HPDE6-E6E7 (cell line): ENCODE data around the gene IRF5.
"Not testable (repeated sequence)": the region's sequence is repeated elsewhere in the genome, so short reads cannot be mapped to it uniquely, and the experiment has no call there.

Experiments used
- DNase-seq: peaks from one replicate; pipeline ENCODE4 v3.0.0; 2011; ENCODE audit warnings: missing footprints; ENCODE audit errors: extremely low spot score

The IRF5 gene

GRCh38 chr7:128906001-128906765, 31.5 kb upstream of the IRF5 start:
- no peak for DNase-seq

- DNase-seq, result no peak
Measured at GRCh38 chr7:128906766-128907559, 30.8 kb upstream of the IRF5 start.

- DNase-seq, result no peak
Measured at GRCh38 chr7:128908750-128909624, 28.7 kb upstream of the IRF5 start.

- no peak for DNase-seq
Measured at GRCh38 chr7:128909625-128910568, 27.8 kb upstream of the IRF5 start.

DNA sequence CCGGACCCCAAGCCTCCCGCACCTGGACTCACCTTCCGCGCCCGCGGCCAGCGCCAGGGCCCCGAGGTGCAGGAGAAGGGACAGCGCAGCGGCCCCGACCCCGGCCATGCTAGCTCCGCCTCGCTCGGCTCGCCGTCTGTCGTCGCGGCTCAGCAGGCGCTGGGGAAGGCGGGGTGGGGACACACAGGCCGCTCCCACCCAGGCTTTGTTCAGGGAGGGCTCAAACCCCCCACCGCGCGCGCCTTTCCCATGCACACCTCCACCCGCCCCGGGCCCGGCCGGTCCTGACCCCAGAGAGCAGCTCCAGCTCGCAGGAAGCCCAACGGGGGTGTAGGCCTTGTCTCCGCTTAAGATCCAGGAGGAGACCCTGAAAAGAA, 27.2 kb upstream of the IRF5 start, which contains the start of gene KCP:
Gene KCP (minus strand): TSS at position 141 of the 377 bp plus-strand sequence. CDS start 33 bp downstream, at position 108.
- no peak for DNase-seq

DNA sequence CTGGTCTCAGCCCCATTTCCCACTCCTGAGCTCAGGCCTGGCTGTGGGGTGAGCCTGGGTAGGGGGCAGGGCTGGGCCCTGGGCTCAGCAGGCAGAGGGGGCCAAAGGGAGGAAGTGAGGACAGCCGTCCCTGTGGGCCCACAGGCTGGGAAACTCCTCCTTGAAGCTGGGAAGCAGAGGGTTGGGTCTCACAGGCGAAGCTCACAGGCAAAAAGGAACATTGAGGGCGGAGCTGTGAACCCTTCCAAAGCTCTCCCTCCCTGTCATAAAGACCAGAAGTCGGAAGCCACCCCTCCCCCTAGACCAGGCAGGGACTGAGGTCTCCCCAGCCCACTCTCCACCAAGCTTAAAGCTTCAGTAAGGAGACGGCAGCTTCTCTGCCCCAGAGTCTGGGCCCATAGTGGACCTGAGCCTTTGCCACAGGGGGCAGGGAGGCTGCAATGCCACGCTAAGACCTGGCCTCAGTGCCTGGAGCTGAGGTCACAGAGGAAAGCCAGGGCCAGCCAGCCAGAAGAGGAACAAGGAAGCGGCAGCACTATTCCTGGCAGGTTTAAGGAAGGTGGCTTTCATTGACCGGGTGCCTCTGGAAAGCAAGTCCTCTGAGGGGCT, 26.2 kb upstream of the IRF5 start:
- DNase-seq, result no peak

DNA sequence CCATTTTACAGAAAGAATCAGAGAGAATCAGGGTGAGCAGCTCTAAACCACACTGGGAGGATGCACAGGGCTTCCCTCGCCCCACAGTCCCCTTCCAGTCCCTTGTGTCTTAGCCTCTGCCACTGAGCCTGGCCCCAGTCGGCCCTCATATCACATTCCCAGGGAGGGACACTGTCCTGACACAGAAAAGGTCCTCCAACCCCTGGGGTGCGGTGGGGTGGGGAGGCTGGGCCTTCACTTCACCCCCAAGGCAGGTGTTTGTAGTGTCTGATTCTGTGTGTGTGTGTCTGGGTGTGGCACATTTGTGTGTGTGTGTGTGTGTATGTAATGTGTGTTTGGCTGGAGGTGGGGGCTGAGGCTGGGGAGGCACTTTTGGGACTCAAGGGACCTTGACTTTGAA, 25.4 kb upstream of the IRF5 start:
- no peak for DNase-seq

DNA sequence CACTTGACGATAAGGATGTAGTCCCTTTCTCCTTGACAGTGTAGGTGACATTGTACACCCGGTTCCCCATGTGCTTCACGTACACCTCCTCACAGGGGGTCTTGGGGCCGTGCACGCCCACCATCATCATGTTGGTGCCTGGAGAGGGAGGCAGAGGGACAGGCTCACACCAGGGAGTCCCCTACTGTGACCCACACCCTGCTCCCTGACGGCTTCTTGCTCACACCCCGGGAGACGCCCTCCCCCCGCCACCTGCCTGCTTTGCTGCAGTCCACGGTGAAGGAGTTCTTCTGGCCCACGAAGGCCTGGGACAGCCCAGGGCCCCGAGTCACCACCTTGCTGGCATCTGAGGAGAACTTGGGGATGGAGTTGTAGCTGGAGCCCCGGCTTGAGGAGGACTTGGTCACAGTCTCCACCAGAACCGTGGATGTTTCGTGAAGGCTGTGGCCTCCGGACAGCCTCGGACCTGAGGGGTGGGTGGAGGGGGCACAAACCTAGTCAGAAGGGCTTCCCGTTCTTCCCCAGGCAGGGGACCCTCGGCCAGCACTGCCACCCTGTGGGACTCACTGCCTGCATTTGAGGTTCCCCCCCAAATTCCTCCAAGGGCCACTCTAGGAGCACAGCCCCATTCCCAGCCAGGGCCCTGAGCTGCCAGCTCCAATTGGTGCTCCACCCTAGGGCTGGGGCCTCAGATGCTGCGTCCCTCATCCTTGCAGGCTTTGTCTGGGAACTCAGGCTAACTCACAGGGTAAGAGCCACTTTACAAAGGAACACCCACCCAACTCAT, 24.8 kb upstream of the IRF5 start:
- not testable (repeated sequence) for DNase-seq

DNA sequence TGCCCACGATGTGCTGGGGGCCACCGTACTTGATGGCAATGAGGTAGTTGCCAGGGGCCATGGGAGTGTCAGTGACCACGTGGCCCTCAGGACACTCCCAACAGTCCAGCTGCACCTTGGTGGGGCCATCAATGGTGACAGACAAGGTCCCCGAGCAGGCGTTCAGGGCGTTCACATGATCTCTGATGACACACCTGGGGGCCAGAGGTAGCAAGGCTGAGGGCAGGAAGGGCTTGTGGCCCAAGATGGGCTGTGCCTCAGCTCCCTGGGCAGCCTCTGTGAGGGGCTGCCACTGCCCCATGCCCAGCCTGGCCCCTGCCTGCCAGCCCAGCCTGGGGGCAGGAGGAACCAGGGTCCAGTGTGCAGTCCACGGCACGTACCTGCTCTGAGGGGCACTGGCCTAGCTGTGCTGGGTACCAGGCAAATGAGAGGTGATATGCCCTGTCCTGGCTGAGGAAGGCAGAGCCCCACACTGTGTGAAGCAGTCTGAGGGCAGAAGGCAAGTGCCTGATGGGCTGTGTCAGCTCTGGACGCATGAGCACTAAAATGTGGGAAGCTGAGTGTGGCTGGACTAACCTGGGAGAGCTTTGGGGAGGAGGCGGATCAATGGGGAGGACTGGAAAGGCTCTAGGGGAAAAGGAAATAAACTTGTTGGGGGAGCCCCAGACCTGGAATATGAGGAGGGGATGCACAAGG, 23.7 kb upstream of the IRF5 start:
- DNase-seq, result no peak

DNA sequence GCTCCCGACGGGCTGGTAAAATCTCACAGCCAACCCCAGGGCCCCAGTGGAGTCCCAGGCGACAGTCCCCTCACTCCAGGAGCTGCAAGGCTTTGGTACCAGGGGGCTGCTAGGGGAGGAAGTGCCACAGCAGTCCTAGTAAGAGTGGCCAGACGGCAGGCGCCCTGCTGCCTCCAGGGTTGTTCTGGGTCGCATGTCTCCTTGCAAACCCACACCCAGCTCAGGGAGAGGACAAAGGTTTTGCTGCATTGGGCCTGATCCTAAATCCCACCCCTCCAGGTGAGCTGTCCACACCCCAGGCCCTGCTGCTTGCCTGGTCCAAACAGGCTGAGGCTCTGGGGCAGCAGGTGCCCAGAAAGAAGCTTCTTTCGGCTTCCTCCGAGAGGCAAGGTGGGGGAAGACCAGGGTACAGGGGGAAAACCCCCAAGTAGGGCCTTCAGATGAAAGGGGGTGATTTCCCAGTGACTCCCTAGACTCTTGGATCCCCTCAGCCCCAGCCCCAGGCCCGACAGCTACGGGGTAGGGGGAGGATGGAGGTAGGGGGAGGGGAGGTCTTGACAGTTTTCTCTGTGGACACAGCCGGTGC, 23.1 kb upstream of the IRF5 start:
- no peak for DNase-seq

GRCh38 chr7:128915271-128915819, 22.4 kb upstream of the IRF5 start:
- no peak for DNase-seq

GRCh38 chr7:128915841-128916642, 21.7 kb upstream of the IRF5 start:
- no peak for DNase-seq

- no peak for DNase-seq
Measured at GRCh38 chr7:128916643-128916915, 21.1 kb upstream of the IRF5 start.

DNA sequence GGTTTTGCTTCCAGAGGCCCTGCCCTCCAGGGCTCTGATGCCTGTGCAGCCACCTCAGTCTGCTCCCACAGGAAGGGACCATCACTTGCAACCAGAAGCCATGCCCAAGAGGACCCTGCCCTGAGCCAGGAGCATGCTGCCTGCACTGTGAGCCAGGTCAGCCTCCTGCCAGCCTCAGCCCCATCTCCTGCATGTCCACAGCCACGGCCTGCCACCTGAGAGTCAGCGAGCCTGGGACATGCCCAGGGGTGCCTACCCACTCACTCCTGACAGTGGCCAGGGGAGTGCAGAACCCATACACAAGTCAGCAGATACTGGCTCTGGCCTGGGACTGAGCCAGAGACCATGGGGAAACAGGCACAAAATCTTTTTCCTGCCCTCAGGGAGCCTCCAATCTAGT, 20.6 kb upstream of the IRF5 start:
- no peak for DNase-seq

DNA sequence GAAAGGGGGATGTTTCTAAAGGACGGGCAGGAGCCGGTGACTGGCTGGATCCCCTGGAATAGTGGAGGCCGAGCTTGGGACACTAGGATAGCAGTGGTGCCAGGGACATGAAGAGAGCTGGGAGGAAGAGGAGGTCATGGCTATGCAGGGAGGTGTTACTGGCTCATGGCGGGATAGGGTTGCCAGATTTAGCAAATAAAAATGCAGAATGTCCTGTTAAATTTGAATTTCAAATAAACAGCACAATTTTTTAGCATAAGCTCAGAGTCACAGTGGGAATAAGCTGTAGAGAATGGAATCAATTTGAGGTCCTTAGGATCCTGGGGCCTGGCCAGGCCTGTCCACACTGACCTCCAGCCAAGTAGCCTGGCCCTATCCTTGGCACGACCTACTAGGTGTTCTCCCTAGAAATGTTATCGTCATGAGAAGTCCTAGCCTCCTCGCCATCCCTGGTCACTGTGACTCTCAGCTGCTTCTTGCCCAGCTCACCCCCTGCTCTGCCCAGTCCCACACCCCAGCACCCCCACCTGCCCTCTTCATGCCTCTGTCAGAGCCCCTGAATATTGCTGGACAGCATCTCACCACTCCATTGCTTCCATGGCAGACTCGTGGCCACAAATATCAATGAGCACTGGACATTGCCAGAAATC, 19.6 kb upstream of the IRF5 start:
- DNase-seq, result no peak

GRCh38 chr7:128919241-128919640, 18.5 kb upstream of the IRF5 start:
- DNase-seq, result no peak
